ENCODE results near the gene PNPLA5. TPM values are rescaled to one million over a fixed set of nuclear protein-coding genes. Genes with fewer than 3 reads are reported as not detected.

The PNPLA5 gene
- total RNA-seq, 4 donors from 2014 or later, result 1.7 to 9.7 (median 4.8) TPM; not detected in 1

DNA sequence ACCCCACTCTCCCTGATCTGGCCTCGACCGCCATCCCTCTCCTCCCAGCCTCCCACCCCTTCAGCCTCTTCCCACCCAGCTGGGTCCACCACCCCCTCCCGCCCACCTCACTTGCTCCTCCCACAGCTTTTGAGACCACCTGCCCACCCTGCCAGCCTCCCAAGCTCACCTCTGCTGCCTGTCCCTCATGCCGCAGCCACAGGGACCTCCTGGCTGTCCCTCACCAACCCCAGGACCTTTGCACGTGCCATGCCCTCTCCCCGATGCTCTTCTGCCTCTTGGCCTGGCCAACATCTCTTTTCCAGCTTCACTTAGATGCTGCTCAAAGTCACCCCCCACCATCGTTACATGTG, 6.5 kb downstream of the PNPLA5 start:
- 62 to 74% methylated on average over 7 of the region's 7 CpGs for WGBS, 2 donors
- DNase-seq (ENCODE audit: low spot score in 2 of 2), result no peak
- H3K4me3 ChIP-seq (ENCODE audit: low read depth, poor library complexity, severe bottlenecking), result no peak overlapping the region
- intact Hi-C loops (cut with DNase I; ENCODE audit: low total_unique reads), result no loop called here
- no peak for TF ChIP-seq POLR2A (IDR thresholded peaks at IDR 0.05)
- TF ChIP-seq, protein P1, sequence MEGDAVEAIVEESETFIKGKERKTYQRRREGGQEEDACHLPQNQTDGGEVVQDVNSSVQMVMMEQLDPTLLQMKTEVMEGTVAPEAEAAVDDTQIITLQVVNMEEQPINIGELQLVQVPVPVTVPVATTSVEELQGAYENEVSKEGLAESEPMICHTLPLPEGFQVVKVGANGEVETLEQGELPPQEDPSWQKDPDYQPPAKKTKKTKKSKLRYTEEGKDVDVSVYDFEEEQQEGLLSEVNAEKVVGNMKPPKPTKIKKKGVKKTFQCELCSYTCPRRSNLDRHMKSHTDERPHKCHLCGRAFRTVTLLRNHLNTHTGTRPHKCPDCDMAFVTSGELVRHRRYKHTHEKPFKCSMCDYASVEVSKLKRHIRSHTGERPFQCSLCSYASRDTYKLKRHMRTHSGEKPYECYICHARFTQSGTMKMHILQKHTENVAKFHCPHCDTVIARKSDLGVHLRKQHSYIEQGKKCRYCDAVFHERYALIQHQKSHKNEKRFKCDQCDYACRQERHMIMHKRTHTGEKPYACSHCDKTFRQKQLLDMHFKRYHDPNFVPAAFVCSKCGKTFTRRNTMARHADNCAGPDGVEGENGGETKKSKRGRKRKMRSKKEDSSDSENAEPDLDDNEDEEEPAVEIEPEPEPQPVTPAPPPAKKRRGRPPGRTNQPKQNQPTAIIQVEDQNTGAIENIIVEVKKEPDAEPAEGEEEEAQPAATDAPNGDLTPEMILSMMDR (IDR thresholded peaks at IDR 0.05), result no peak

DNA sequence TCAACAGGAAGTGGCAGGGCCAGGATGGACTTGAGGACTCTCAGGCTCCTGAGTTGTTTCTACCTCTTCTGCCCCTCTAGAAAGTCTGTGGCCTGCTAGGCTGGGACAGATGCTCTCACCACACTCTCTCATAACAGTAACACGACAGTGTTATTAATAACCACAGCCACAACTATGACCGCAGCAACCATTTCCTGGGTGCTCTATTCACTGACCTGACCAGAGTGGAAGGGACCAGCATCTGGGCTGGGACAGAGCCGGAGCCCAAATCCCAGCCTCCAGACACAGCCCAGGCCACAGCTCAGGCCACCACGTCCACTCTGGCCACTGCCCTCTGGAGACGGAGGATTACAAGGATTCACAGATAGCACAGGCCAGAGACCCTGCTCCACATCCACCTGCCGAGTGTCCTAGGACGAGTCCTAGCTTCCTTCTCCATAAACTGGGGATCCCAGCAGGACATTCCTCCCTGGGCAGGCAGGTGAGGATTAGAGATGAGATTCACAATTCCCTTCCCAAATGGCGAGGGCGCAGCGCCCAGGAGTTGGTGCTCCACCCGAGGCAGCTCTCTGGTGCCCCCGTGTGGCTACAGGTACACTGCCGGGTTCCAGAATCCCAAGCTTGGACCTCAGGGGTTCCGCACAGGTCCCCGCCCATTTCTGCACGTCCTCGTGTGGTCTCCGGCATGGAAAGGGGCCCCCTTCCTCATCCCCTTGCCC, 7.1 kb downstream of the PNPLA5 start:
- no peak overlapping the region for H3K4me3 ChIP-seq (ENCODE audit: low read depth, poor library complexity, severe bottlenecking)
- 18 to 23% methylated on average over 15 to 18 of the region's 18 CpGs for WGBS, 2 donors
- no peak for TF ChIP-seq POLR2A (IDR thresholded peaks at IDR 0.05)
- TF ChIP-seq, protein P1 (IDR thresholded peaks at IDR 0.05), result no peak
- intact Hi-C loops (cut with DNase I; ENCODE audit: low total_unique reads), result no loop called here
- no peak for DNase-seq (ENCODE audit: low spot score in 2 of 2)

DNA sequence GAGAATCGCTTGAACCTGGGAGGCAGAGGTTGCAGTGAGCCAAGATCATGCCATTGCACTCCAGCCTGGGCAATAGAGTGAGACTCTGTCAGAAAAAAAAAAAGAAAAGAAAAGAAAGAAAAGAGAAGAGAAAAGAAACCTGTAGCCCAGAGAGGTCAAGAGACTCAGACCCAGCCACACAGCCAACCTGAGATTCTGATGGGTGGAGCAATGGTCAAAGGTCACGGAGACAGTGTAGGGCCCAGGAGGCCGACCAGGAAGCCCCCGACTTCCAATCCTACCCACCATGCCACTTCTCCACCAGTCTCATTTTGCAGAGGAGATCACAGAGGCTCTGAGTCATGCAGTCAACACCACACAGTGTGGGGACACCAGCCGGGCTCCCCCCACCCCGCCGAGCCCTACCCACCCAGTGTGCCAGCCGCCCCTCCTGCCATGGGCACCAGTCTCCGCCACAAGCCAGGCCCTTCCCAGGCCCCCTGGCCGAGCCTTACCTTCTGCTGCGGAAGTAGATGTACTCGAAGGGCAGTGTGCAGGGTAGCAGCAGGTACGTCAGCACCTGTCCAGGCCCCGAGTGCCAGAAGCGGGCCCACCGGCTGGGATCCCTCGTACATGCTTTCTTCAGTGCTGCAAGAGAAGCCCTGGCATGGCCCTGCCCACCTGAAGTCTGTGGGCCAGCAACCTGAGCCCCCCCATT, 7.9 kb downstream of the PNPLA5 start:
- DNase-seq (ENCODE audit: low spot score in 2 of 2), result no peak
- WGBS, 2 donors, result 87 to 90% methylated on average over 13 to 17 of the region's 17 CpGs
- intact Hi-C loops (cut with DNase I; ENCODE audit: low total_unique reads), result no loop called here
- H3K4me3 ChIP-seq (ENCODE audit: low read depth, poor library complexity, severe bottlenecking), result no peak overlapping the region
- TF ChIP-seq, protein P1 (IDR thresholded peaks at IDR 0.05), result no peak
- TF ChIP-seq POLR2A (IDR thresholded peaks at IDR 0.05), result no peak

DNA sequence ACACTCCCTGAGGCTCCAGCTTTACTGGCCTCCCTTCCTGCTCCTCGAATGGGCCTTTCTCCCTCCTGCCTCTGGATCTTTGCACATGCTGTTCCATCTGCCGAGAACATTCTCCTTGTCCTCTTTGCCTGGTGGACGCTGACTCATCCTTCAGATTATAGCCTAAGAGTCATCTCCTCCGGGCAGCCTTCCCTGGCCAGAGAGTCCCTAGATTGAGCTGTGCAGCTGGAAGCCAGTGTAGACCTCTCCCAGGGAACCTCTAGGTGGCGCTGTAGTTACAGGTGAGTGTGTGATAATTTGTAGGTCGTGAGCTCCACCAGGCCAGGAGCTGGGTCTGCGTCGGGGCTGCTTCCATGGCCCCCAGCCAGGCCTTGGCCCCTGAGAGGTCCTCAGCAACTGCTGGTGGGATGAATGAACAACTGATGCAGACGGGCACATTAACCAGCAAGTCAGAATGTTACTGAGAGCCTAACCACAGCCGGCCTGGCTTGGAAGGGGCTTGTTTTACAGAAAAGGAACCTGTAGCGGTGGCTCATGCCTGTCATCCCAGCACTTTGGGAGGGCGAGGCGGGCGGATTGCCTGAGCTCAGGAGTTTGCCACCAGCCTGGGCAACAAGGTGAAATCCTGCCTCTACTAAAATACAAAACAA, 8.7 kb downstream of the PNPLA5 start:
- no peak for TF ChIP-seq POLR2A (IDR thresholded peaks at IDR 0.05)
- TF ChIP-seq, protein P1 (IDR thresholded peaks at IDR 0.05), result no peak
- no peak for DNase-seq (ENCODE audit: low spot score in 2 of 2)
- intact Hi-C loops (cut with DNase I; ENCODE audit: low total_unique reads), result no loop called here
- WGBS, 2 donors, result 36 to 37% methylated on average over 12 to 14 of the region's 14 CpGs
- no peak overlapping the region for H3K4me3 ChIP-seq (ENCODE audit: low read depth, poor library complexity, severe bottlenecking)

DNA sequence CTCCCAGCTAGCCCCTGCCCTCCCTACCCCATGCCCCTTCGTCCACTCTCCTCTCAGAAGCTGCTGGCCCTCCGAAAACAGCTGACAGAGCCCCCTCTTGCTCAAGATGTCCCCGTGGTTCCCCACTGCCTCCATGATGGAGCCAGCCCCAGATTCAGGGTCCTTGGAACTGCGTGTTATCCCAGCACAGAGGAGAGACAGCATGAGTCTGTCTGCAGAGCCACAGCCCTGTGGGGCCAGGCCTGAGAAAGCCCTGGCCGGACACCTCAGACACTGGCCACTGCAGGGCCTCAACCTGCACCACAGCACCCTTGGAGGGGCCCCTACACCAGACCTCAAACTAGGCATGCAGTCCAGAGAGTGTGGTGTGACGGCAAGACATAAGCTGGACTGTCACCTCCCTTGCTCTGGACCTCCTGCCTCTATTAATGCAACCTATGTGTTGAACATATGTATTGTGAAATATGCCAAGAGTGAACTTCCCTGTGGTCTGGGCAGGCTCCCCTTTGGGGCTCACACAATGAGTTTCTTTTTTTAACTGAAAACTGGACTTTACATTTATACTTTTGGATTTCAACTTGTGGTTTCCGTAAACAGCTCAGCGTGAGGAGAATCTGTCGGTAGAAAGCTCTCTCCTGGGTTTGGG, 9.6 kb downstream of the PNPLA5 start:
- TF ChIP-seq POLR2A (IDR thresholded peaks at IDR 0.05), result no peak
- TF ChIP-seq, protein P1 (IDR thresholded peaks at IDR 0.05), result no peak
- H3K4me3 ChIP-seq (ENCODE audit: low read depth, poor library complexity, severe bottlenecking), result no peak overlapping the region
- WGBS, 2 donors, result 84 to 87% methylated on average over 9 of the region's 9 CpGs
- intact Hi-C loops (cut with DNase I; ENCODE audit: low total_unique reads), result no loop called here
- no peak for DNase-seq (ENCODE audit: low spot score in 2 of 2)
